ENCODE data around the gene EPHA1. TPM values are rescaled to one million over a fixed set of nuclear protein-coding genes. Genes with fewer than 3 reads are reported as not detected.
A peak's percentile ranks its signal among the peaks of the same experiment; 100 is the strongest.

Gene EPHA1
- total RNA-seq, 1 donor from 2014 or later: not detected

- DNase-seq: peak; percentile 81
Measured at GRCh38 chr7:143372070-143372469, 36.6 kb downstream of the EPHA1 start.

GRCh38 chr7:143369678-143370651 is 38.7 kb downstream of the EPHA1 start:
- no peak for DNase-seq

GRCh38 chr7:143368387-143368786 is 40.3 kb downstream of the EPHA1 start:
- no peak for DNase-seq

- DNase-seq: no peak
Measured at GRCh38 chr7:143367972-143368371, 40.7 kb downstream of the EPHA1 start.

GRCh38 chr7:143363016-143363937 is 45.4 kb downstream of the EPHA1 start:
- DNase-seq: no peak

- DNase-seq: peak; percentile 53
Measured at GRCh38 chr7:143362131-143363015, 46.3 kb downstream of the EPHA1 start, which contains the start of gene FAM131B. Gene FAM131B (minus strand): TSS chr7:143362713. CDS start chr7:143362603, 110 bp downstream.

GRCh38 chr7:143361552-143362130 is 47.0 kb downstream of the EPHA1 start:
- DNase-seq: no peak

GRCh38 chr7:143360788-143361551 is 47.7 kb downstream of the EPHA1 start:
- peak; percentile 37 for DNase-seq

GRCh38 chr7:143359771-143360353 is 48.8 kb downstream of the EPHA1 start:
- DNase-seq: no peak

GRCh38 chr7:143358626-143359025 is 50.0 kb downstream of the EPHA1 start:
- no peak for DNase-seq

- no peak for DNase-seq
Measured at GRCh38 chr7:143356414-143357050, 52.1 kb downstream of the EPHA1 start.

GRCh38 chr7:143355450-143356385 is 52.9 kb downstream of the EPHA1 start:
- no peak for DNase-seq

- no peak for DNase-seq
Measured at GRCh38 chr7:143354965-143355364, 53.7 kb downstream of the EPHA1 start.

- DNase-seq: no peak
Measured at GRCh38 chr7:143354376-143354775, 54.3 kb downstream of the EPHA1 start.

- no peak for DNase-seq
Measured at GRCh38 chr7:143352531-143353002, 56.1 kb downstream of the EPHA1 start.

- no peak for DNase-seq
Measured at GRCh38 chr7:143351574-143351973, 57.1 kb downstream of the EPHA1 start.

- peak; percentile 67 for DNase-seq
Measured at GRCh38 chr7:143351060-143351459, 57.6 kb downstream of the EPHA1 start.

- no peak for DNase-seq
Measured at GRCh38 chr7:143347950-143348349, 60.7 kb downstream of the EPHA1 start.
